D721Med (cell line): ENCODE measurements around the gene GHRHR.

Experiments
- DNase-seq: peaks from one replicate; pipeline ENCODE4 v3.0.0; 2011; ENCODE audit warnings: low spot score; ENCODE audit not compliant: insufficient read length
- FAIRE-seq: peaks from 2 replicates; lab custom pipeline; 2011; peaks lifted over from hg19 to GRCh38; lab: Jason Lieb, UNC
- CTCF ChIP-seq: IDR thresholded peaks from 2 replicates; pipeline ENCODE4 v1.5.1; 2012; ENCODE audit warnings: mild to moderate bottlenecking, control low read depth; ENCODE audit not compliant: insufficient read depth; ENCODE audit errors: missing control alignments

GHRHR gene

GRCh38 chr7:30923774-30924413, 39.9 kb upstream of the GHRHR start:
- TF ChIP-seq CTCF, result no peak
- FAIRE-seq (no peak), DNase-seq (no peak)

GRCh38 chr7:30924624-30925023, 39.1 kb upstream of the GHRHR start:
- TF ChIP-seq CTCF, result no peak
- FAIRE-seq, result no peak
- no peak for DNase-seq

- TF ChIP-seq CTCF, result no peak
- no peak for DNase-seq
- FAIRE-seq, result no peak
These were observed 38.6 kb upstream of the GHRHR start for GRCh38 chr7:30925117-30925516.

- TF ChIP-seq CTCF, result no peak
- peak; percentile 5 for DNase-seq
- FAIRE-seq, result no peak
These were observed 37.8 kb upstream of the GHRHR start for GRCh38 chr7:30925913-30926312.

GRCh38 chr7:30926313-30926712, 37.4 kb upstream of the GHRHR start:
- no peak for DNase-seq
- no peak for FAIRE-seq
- no peak for TF ChIP-seq CTCF

- DNase-seq, result peak; percentile 12
- FAIRE-seq, result no peak
- no peak for TF ChIP-seq CTCF
These were observed 36.7 kb upstream of the GHRHR start for GRCh38 chr7:30927040-30927439.

GRCh38 chr7:30927559-30927958, 36.2 kb upstream of the GHRHR start:
- FAIRE-seq (no peak), DNase-seq (peak; percentile 9)
- TF ChIP-seq CTCF, result no peak
